ENCODE results near the gene ARHGEF12. TPM values are rescaled to one million over a fixed set of nuclear protein-coding genes. Genes with fewer than 3 reads are reported as not detected.

The ARHGEF12 gene
- total RNA-seq, 4 donors from 2014 or later, result 82.6 to 161 (median 125) TPM

DNA sequence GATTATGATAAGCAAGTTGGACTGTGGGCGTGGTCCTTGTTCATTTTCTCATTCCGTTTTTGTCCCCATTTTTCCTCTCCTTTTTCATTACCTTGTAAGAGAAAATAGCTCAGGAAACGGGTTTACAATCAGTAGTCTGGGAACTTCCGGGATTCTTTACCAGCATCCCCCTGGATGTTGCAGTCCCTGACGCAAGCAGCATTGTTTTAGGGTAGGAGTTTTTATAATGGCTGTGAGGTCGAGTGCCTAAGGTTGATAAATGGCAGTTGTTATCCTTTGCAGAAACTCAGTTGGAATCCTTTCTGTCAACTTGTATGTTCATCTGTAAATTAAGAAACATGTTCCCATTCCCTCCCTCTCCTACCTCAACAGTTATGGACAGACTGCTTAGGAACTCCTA is 68.3 kb downstream of the ARHGEF12 start:
- TF ChIP-seq, protein P1, sequence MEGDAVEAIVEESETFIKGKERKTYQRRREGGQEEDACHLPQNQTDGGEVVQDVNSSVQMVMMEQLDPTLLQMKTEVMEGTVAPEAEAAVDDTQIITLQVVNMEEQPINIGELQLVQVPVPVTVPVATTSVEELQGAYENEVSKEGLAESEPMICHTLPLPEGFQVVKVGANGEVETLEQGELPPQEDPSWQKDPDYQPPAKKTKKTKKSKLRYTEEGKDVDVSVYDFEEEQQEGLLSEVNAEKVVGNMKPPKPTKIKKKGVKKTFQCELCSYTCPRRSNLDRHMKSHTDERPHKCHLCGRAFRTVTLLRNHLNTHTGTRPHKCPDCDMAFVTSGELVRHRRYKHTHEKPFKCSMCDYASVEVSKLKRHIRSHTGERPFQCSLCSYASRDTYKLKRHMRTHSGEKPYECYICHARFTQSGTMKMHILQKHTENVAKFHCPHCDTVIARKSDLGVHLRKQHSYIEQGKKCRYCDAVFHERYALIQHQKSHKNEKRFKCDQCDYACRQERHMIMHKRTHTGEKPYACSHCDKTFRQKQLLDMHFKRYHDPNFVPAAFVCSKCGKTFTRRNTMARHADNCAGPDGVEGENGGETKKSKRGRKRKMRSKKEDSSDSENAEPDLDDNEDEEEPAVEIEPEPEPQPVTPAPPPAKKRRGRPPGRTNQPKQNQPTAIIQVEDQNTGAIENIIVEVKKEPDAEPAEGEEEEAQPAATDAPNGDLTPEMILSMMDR (IDR thresholded peaks at IDR 0.05), result no peak
- no peak for TF ChIP-seq POLR2A (IDR thresholded peaks at IDR 0.05)
- no peaks in the 10 kb centered on the region for H3K36me3 ChIP-seq
- no peaks in the 10 kb centered on the region for H3K9me3 ChIP-seq
- no peaks in the 10 kb centered on the region for H3K27me3 ChIP-seq
- intact Hi-C loops (cut with DNase I; ENCODE audit: low total_unique reads), result no loop called here
- no peak overlapping the region for H3K27ac ChIP-seq
- H3K4me3 ChIP-seq, result no peak overlapping the region
- no peak for DNase-seq
- no peaks in the 10 kb centered on the region for H3K4me1 ChIP-seq

GRCh38 chr11:120409655-120410054 is 73.4 kb downstream of the ARHGEF12 start:
- H3K4me1 ChIP-seq, result no peaks in the 10 kb centered on the region
- no peaks in the 10 kb centered on the region for H3K27me3 ChIP-seq
- no peaks in the 10 kb centered on the region for H3K36me3 ChIP-seq
- TF ChIP-seq, protein P1 (IDR thresholded peaks at IDR 0.05), result no peak
- no peak for TF ChIP-seq POLR2A (IDR thresholded peaks at IDR 0.05)
- no peak for DNase-seq
- no peak overlapping the region for H3K27ac ChIP-seq
- no peaks in the 10 kb centered on the region for H3K9me3 ChIP-seq
- no peak overlapping the region for H3K4me3 ChIP-seq
- intact Hi-C loops (cut with DNase I; ENCODE audit: low total_unique reads), result no loop called here

DNA sequence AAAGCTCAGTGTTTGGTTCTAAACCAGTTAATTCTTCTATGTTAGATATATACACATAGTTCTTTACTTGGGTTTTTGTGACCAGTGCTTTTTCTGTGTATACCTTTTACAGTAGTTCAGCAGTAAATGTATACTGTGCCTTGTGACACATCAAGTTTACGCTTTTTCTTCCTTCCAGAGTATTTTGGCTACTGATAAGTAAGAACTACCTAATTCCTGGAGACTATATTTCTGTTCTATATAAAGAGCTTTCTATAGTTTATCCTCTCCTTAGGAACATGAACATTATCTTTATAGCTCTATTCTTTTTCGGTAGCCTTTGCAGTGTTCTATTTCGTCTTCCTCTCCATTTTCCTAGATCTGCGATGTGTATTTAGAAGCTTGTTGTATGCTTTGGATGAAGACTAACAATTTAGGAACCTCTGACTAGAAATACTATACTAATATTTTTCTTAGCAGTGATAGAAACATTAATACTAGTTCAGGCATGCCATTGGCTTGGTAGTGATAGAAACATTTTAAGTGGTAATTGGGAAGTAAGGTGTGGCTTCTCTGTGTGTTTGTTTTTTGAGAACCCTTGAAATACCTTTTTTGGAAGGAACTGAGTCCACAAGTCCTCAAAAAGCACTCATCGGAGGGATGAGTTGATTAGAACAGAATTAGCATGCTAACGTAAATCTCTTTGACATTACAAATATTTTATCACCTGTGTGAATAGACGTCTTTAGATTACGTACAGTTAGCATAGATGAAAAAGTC is 74.6 kb downstream of the ARHGEF12 start:
- DNase-seq, result no peak
- Histone ChIP-seq H3K36me3 (no peaks in the 10 kb centered on the region), H3K4me1 (no peaks in the 10 kb centered on the region), H3K27ac (no peak overlapping the region), H3K9me3 (no peaks in the 10 kb centered on the region), H3K4me3 (no peak overlapping the region), H3K27me3 (no peaks in the 10 kb centered on the region)
- TF ChIP-seq POLR2A (IDR thresholded peaks at IDR 0.05), result no peak
- TF ChIP-seq, protein P1 (IDR thresholded peaks at IDR 0.05), result no peak
- intact Hi-C loops (cut with DNase I; ENCODE audit: low total_unique reads), result no loop called here

GRCh38 chr11:120413480-120413879 is 77.3 kb downstream of the ARHGEF12 start:
- intact Hi-C loops (cut with DNase I; ENCODE audit: low total_unique reads), result no loop called here
- no peak for DNase-seq
- H3K27me3 ChIP-seq, result no peaks in the 10 kb centered on the region
- H3K4me1 ChIP-seq, result no peaks in the 10 kb centered on the region
- no peak for TF ChIP-seq POLR2A (IDR thresholded peaks at IDR 0.05)
- TF ChIP-seq, protein P1 (IDR thresholded peaks at IDR 0.05), result no peak
- no peak overlapping the region for H3K27ac ChIP-seq
- no peak overlapping the region for H3K4me3 ChIP-seq
- no peaks in the 10 kb centered on the region for H3K9me3 ChIP-seq
- no peaks in the 10 kb centered on the region for H3K36me3 ChIP-seq

DNA sequence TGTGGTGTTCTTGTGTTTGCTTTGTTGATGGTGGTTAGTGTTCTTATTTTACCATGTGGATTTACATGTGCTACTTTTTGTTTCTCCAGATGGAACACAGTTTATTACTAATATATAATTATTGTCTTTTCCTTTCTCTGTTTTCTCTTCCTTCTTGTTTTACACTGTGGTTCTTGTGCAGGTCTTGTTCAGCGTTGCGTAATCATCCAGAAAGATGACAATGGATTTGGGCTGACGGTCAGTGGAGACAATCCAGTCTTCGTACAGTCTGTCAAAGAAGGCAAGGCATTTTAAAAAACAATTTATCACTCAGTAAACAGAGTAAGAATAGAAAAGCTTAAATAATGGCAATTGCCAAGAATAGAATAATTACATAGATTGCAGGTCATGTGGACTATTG is 84.4 kb downstream of the ARHGEF12 start:
- DNase-seq, result no peak
- Histone ChIP-seq H3K9me3 (no peaks in the 10 kb centered on the region), H3K27ac (no peak overlapping the region), H3K27me3 (no peaks in the 10 kb centered on the region), H3K4me3 (no peak overlapping the region), H3K4me1 (no peaks in the 10 kb centered on the region), H3K36me3 (no peaks in the 10 kb centered on the region)
- intact Hi-C loops (cut with DNase I; ENCODE audit: low total_unique reads), result no loop called here
- no peak for TF ChIP-seq POLR2A (IDR thresholded peaks at IDR 0.05)
- TF ChIP-seq, protein P1 (IDR thresholded peaks at IDR 0.05), result no peak

Data from uterus (tissue), 4 donors.